Subcutaneous preadipocyte (primary cell): Measurements from ENCODE around the gene MAP3K7CL. TPM values are rescaled to one million over a fixed set of nuclear protein-coding genes. Genes with fewer than 3 reads are reported as not detected.

Source experiments
- small RNA-seq: library from RNA; depleted of rRNA; stranded (forward); fragments of <200 nt; gene quantifications from one replicate; pipeline ENCODE3, GENCODE V24; 2012
- total RNA-seq: library from RNA; depleted of rRNA; stranded (reverse); fragments of >200 nt; gene quantifications from 2 replicates; pipeline ENCODE4 v1.2.3, GENCODE V29; 2012

MAP3K7CL gene, protein sequence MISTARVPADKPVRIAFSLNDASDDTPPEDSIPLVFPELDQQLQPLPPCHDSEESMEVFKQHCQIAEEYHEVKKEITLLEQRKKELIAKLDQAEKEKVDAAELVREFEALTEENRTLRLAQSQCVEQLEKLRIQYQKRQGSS
- total RNA-seq, result 9.2 and 9.6 TPM in 2 replicates

GRCh38 chr21:29130270-29130969 lies at the start of gene MAP3K7CL:
Gene MAP3K7CL, plus strand, starts transcription at chr21:29130644. Its CDS starts 2,701 bp downstream, at chr21:29133345.

Small RNA genes lying within 50 kb of the gene (small RNA-seq; reads per million reads assigned to genes)
- not detected for gene RF00012
- not detected for gene RF00019

Other genes with a start within 250 kb of the MAP3K7CL start
- 22.4 and 29.3 TPM in 2 replicates for gene LTN1, start 137.8 kb upstream of the MAP3K7CL start, total RNA-seq
- gene RWDD2B, start 111.3 kb upstream of the MAP3K7CL start, total RNA-seq, result 20.5 and 22.0 TPM in 2 replicates
- gene USP16, start 106.0 kb upstream of the MAP3K7CL start, total RNA-seq, result 30.9 and 37.3 TPM in 2 replicates
- gene CCT8, start 57.0 kb upstream of the MAP3K7CL start, total RNA-seq, result 252 and 312 TPM in 2 replicates
- gene BACH1, start 168.3 kb downstream of the MAP3K7CL start, total RNA-seq, result 79.0 and 106 TPM in 2 replicates